ENCODE results near the gene MYRF. TPM values are rescaled to one million over a fixed set of nuclear protein-coding genes. Genes with fewer than 3 reads are reported as not detected.

The MYRF gene
- total and polyA plus RNA-seq, 2 of the 4 experiments (the other 2 are of a cell fraction): 1.6 to 10.7 TPM

GRCh38 chr11:61711037-61711436, 41.4 kb upstream of the MYRF start:
- no peak overlapping the region for H3K4me3 ChIP-seq (ENCODE audit: insufficient read depth, low read depth, low read length)
- no TSS peak for BruUV-seq (replicated peaks)
- no peak overlapping the region for H4K91ac ChIP-seq (ENCODE audit: insufficient read depth, low read depth, low read length)
- H2AFZ ChIP-seq (replicated peaks; ENCODE audit: low read length, poor library complexity): no peak overlapping the region
- no peak overlapping the region for H3K27ac ChIP-seq (ENCODE audit: insufficient read depth, low read length)
- in situ Hi-C loops (cut with MboI; ENCODE audit: low sequenced_read_pairs): no loop called here
- no peak overlapping the region for H3K4ac ChIP-seq (ENCODE audit: low read depth, low read length)
- H2BK5ac ChIP-seq (ENCODE audit: low read depth, low read length, poor library complexity, severe bottlenecking): no peak overlapping the region
- no peak overlapping the region for H3K4me2 ChIP-seq (ENCODE audit: low read depth, low read length)
- no peak overlapping the region for H2BK20ac ChIP-seq (ENCODE audit: low read depth, low read length)
- intact Hi-C loops (cut with micrococcal nuclease): no loop called here
- CTCF ChIA-PET: no interaction called here
- no peak overlapping the region for H2BK15ac ChIP-seq (ENCODE audit: low read depth, low read length)
- POLR2A ChIA-PET (ENCODE audit: unreplicated experiment): no interaction called here
- H2AK9ac ChIP-seq (replicated peaks; ENCODE audit: low read depth, low read length, poor library complexity): no peak overlapping the region
- H3K9ac ChIP-seq (ENCODE audit: low read depth, low read length): no peak overlapping the region
- dilution Hi-C loops (cut with HindIII; ENCODE audit: low sequenced_read_pairs, unreplicated experiment): no loop called here
- no peak overlapping the region for H3K56ac ChIP-seq (ENCODE audit: extremely low read depth, insufficient read depth, low read length)
- TF ChIP-seq BHLHE40 (IDR thresholded peaks at IDR 0.05; ENCODE audit: low read depth, low read length) (no peak), CTCF (conservative IDR thresholded peaks at IDR 0.05; ENCODE audit: low read depth, low read length) (no peak), CHD1 (IDR thresholded peaks at IDR 0.05; ENCODE audit: low read depth, low read length) (no peak), RFX5 (IDR thresholded peaks at IDR 0.05; ENCODE audit: low read depth, low read length) (no peak), NFE2L2 (IDR thresholded peaks at IDR 0.05; ENCODE audit: low read depth, low read length) (no peak), RAD21 (IDR thresholded peaks at IDR 0.05; ENCODE audit: low read length) (no peak), RCOR1 (IDR thresholded peaks at IDR 0.05; ENCODE audit: insufficient replicate concordance, low read length) (no peak), POLR2A (IDR thresholded peaks at IDR 0.05; ENCODE audit: low read depth, low read length) (no peak)
- DNase-seq (no peak), ATAC-seq (ENCODE audit: low read depth) (no peak)
- WGBS, 2 experiments (ENCODE audit: extremely low coverage in 2 of 2, insufficient read length in 1 of 2): no CpG with 5 or more reads among the region's 14 CpGs
- no peak overlapping the region for H2BK120ac ChIP-seq (ENCODE audit: low read depth, low read length)
- H3K79me1 ChIP-seq (ENCODE audit: low read depth in 1 of 2, low read length in 2 of 2): no peaks in the 10 kb centered on the region
- H2AK5ac ChIP-seq (ENCODE audit: low read depth, low read length): no peak overlapping the region
- H3K14ac ChIP-seq (replicated peaks; ENCODE audit: low read depth, low read length): no peak overlapping the region
- H4K20me1 ChIP-seq (ENCODE audit: insufficient read depth, low read length): no peaks in the 10 kb centered on the region
- H3K4me1 ChIP-seq (ENCODE audit: control insufficient read depth, insufficient read depth, low read length): no peaks in the 10 kb centered on the region
- H4K5ac ChIP-seq (ENCODE audit: low read depth, low read length): no peak overlapping the region
- peaks cover 23% of the 10 kb centered on the region; the same call in 1 of the 2 replicates for H3K27me3 ChIP-seq (ENCODE audit: control insufficient read depth, insufficient read depth, low read length)
- H4K8ac ChIP-seq (ENCODE audit: low read depth in 2 of 2, low read length in 2 of 2): no peak overlapping the region
- no peak overlapping the region for H3K18ac ChIP-seq (ENCODE audit: low read depth, low read length)
- H3K23ac ChIP-seq (ENCODE audit: low read depth, low read length): no peak overlapping the region
- no peaks in the 10 kb centered on the region for H3K9me3 ChIP-seq (ENCODE audit: control insufficient read depth, insufficient read depth, low read length)
- no peaks in the 10 kb centered on the region for H3K9me1 ChIP-seq (ENCODE audit: insufficient read depth, low read length)
- H3K36me3 ChIP-seq (ENCODE audit: control insufficient read depth, insufficient read depth, low read length): no peaks in the 10 kb centered on the region
